WTC11 (cell line): Measurements from ENCODE around the gene ASTN1. TPM values are rescaled to one million over a fixed set of nuclear protein-coding genes. Genes with fewer than 3 reads are reported as not detected.

Experiments used
- ATAC-seq: fragments of 200-7000 bp; cut with Tn5 transposase; 2 replicates; pipeline ENCODE4 v1.10.0; 2021; ENCODE audit warnings: mild to moderate bottlenecking, moderate library complexity
- CTCF ChIA-PET: fragments of 300-600 bp; sonication (Branson Sonifier 250); formaldehyde crosslinking; loops from one replicate; lab custom pipeline; 2021; ENCODE audit warnings: antibody characterized with exemption; lab: Charles Lee
- POLR2A ChIA-PET: fragments of 350-600 bp; sonication (Branson Sonifier 250); formaldehyde crosslinking; loops from one replicate; lab custom pipeline; 2021; ENCODE audit warnings: antibody characterized with exemption; lab: Charles Lee
- DNase-seq: peaks from one replicate; pipeline ENCODE4 v3.0.0; 2021; ENCODE audit warnings: low spot score
- H3K27ac Mint-ChIP-seq: 2 replicates; pipeline ENCODE4 v1.8.0; 2021; ENCODE audit warnings: mixed read lengths
- H3K27me3 Mint-ChIP-seq: 2 replicates; pipeline ENCODE4 v1.8.0; 2021; ENCODE audit warnings: low read depth, mild to moderate bottlenecking, moderate library complexity, mixed read lengths
- H3K36me3 Mint-ChIP-seq: 2 replicates; pipeline ENCODE4 v1.8.0; 2021; ENCODE audit warnings: mixed read lengths
- H3K4me1 Mint-ChIP-seq: 2 replicates; pipeline ENCODE4 v1.8.0; 2022; ENCODE audit warnings: mixed read lengths
- H3K4me3 Mint-ChIP-seq: 2 replicates; pipeline ENCODE4 v1.8.0; 2021; ENCODE audit warnings: mild to moderate bottlenecking, moderate library complexity, mixed read lengths
- H3K9me3 Mint-ChIP-seq: 2 replicates; pipeline ENCODE4 v1.8.0; 2021; ENCODE audit warnings: mixed read lengths
- ATF1 ChIP-seq: sonication (generic); formaldehyde crosslinking; IDR thresholded peaks from 2 replicates; pipeline ENCODE4 v1.8.1; 2023; ENCODE audit warnings: mild to moderate bottlenecking, moderate library complexity, missing genetic modification reagents
- CDX4 ChIP-seq: fragments of 250-450 bp; sonication (Bioruptor Pico); IDR thresholded peaks from 2 replicates; pipeline ENCODE4 v1.9.0; 2021; ENCODE audit warnings: moderate library complexity, mild to moderate bottlenecking, inconsistent platforms, borderline replicate concordance
- CREB1 ChIP-seq: sonication (generic); formaldehyde crosslinking; IDR thresholded peaks from 2 replicates; pipeline ENCODE4 v1.8.0; 2023; ENCODE audit warnings: mild to moderate bottlenecking, missing genetic modification reagents
- ERG ChIP-seq: fragments of 250-450 bp; sonication (Bioruptor Pico); IDR thresholded peaks from 2 replicates; pipeline ENCODE4 v1.8.0; 2021; ENCODE audit warnings: mild to moderate bottlenecking
- ETV6 ChIP-seq: sonication (generic); formaldehyde crosslinking; IDR thresholded peaks from 2 replicates; pipeline ENCODE4 v1.8.1; 2022; ENCODE audit warnings: mild to moderate bottlenecking, missing genetic modification reagents
- FOXK1 ChIP-seq: sonication (generic); formaldehyde crosslinking; IDR thresholded peaks from 2 replicates; pipeline ENCODE4 v1.8.0; 2022; ENCODE audit warnings: mild to moderate bottlenecking, moderate library complexity, missing genetic modification reagents
- FOXP1 ChIP-seq: sonication (generic); formaldehyde crosslinking; IDR thresholded peaks from 2 replicates; pipeline ENCODE4 v1.8.0; 2022; ENCODE audit warnings: missing genetic modification reagents, mild to moderate bottlenecking, moderate library complexity, borderline replicate concordance
- FOXP4 ChIP-seq: sonication (generic); formaldehyde crosslinking; IDR thresholded peaks from 2 replicates; pipeline ENCODE4 v1.8.0; 2022; ENCODE audit warnings: mild to moderate bottlenecking, missing genetic modification reagents
- HMGA2 ChIP-seq: fragments of 250-450 bp; sonication (Bioruptor Pico); IDR thresholded peaks from 2 replicates; pipeline ENCODE4 v1.4.0; 2021; ENCODE audit warnings: mild to moderate bottlenecking, moderate library complexity
- MXD4 ChIP-seq: fragments of 250-450 bp; sonication (Bioruptor Pico); IDR thresholded peaks from 2 replicates; pipeline ENCODE4 v1.8.0; 2021; ENCODE audit warnings: mild to moderate bottlenecking, moderate library complexity, borderline replicate concordance
- NFATC4 ChIP-seq: fragments of 250-450 bp; sonication (Bioruptor Pico); IDR thresholded peaks from 2 replicates; pipeline ENCODE4 v1.9.0; 2021; ENCODE audit warnings: mild to moderate bottlenecking
- NFE2L1 ChIP-seq: sonication (generic); formaldehyde crosslinking; IDR thresholded peaks from 2 replicates; pipeline ENCODE4 v1.8.1; 2023; ENCODE audit warnings: missing genetic modification reagents
- NR3C1 ChIP-seq: sonication (generic); formaldehyde crosslinking; conservative IDR thresholded peaks from 2 replicates; pipeline ENCODE4 v1.8.1; 2023; ENCODE audit warnings: low read depth, mild to moderate bottlenecking, missing genetic modification reagents
- RELA ChIP-seq: sonication (generic); formaldehyde crosslinking; IDR thresholded peaks from 2 replicates; pipeline ENCODE4 v1.8.1; 2022; ENCODE audit warnings: missing genetic modification reagents, mild to moderate bottlenecking, borderline replicate concordance
- RORB ChIP-seq: fragments of 250-450 bp; sonication (Bioruptor Pico); IDR thresholded peaks from 2 replicates; pipeline ENCODE4 v1.9.0; 2021; ENCODE audit warnings: mild to moderate bottlenecking
- SMAD4 ChIP-seq: sonication (generic); formaldehyde crosslinking; IDR thresholded peaks from 2 replicates; pipeline ENCODE4 v1.8.0; 2022; ENCODE audit warnings: mild to moderate bottlenecking, missing genetic modification reagents
- TCF7 ChIP-seq: sonication (generic); formaldehyde crosslinking; IDR thresholded peaks from 2 replicates; pipeline ENCODE4 v1.8.0; 2022; ENCODE audit warnings: mild to moderate bottlenecking, low read depth, missing genetic modification reagents, moderate library complexity
- TEAD1 ChIP-seq: sonication (generic); formaldehyde crosslinking; IDR thresholded peaks from 2 replicates; pipeline ENCODE4 v1.8.0; 2022; ENCODE audit warnings: mild to moderate bottlenecking, missing genetic modification reagents
- USF1 ChIP-seq: sonication (generic); formaldehyde crosslinking; IDR thresholded peaks from 2 replicates; pipeline ENCODE4 v1.8.0; 2022; ENCODE audit warnings: mild to moderate bottlenecking, missing genetic modification reagents
- ZMAT4 ChIP-seq: fragments of 250-450 bp; sonication (Bioruptor Pico); IDR thresholded peaks from 2 replicates; pipeline ENCODE4 v1.9.0; 2021; ENCODE audit warnings: mild to moderate bottlenecking
- ZNF121 ChIP-seq: sonication (generic); formaldehyde crosslinking; IDR thresholded peaks from 2 replicates; pipeline ENCODE4 v1.8.0; 2023; ENCODE audit warnings: missing genetic modification reagents
- ZNF138 ChIP-seq: sonication (generic); formaldehyde crosslinking; conservative IDR thresholded peaks from 2 replicates; pipeline ENCODE4 v1.8.1; 2022; ENCODE audit warnings: mild to moderate bottlenecking, moderate library complexity, missing genetic modification reagents
- ZNF317 ChIP-seq: sonication (generic); formaldehyde crosslinking; IDR thresholded peaks from 2 replicates; pipeline ENCODE4 v1.8.1; 2023; ENCODE audit warnings: low read depth, mild to moderate bottlenecking, moderate library complexity, missing genetic modification reagents, borderline replicate concordance
- ZNF416 ChIP-seq: fragments of 250-450 bp; sonication (Bioruptor Pico); IDR thresholded peaks from 2 replicates; pipeline ENCODE4 v1.9.0; 2021; ENCODE audit warnings: mild to moderate bottlenecking, inconsistent platforms
- ZSCAN18 ChIP-seq: fragments of 250-450 bp; sonication (Bioruptor Pico); IDR thresholded peaks from 2 replicates; pipeline ENCODE4 v2.1.2; 2022; ENCODE audit warnings: mild to moderate bottlenecking, moderate library complexity
- total RNA-seq: library from RNA; stranded (reverse); gene quantifications from 3 replicates; pipeline ENCODE4 v1.2.3, GENCODE V29; 2021

ASTN1 gene
- total RNA-seq, 1 experiment from 2014 or later = 3.4 TPM

GRCh38 chr1:176976225-176976624 lies 188.3 kb downstream of the ASTN1 start:
- Mint-ChIP-seq H3K9me3 (no peaks in the 10 kb centered on the region), H3K27me3 (no peaks in the 10 kb centered on the region), H3K27ac (no peak overlapping the region), H3K36me3 (no peaks in the 10 kb centered on the region)
- CTCF ChIA-PET = interaction anchor here (0.9 to 2.0 kb wide), 3 partner anchors 27 to 206 kb away, joined by 3 to 6 read pairs (median 5); no protein-coding TSS in a partner anchor
- ATAC-seq (no peak), DNase-seq (no peak)
- TF ChIP-seq FOXK1 = no peak
- no peak for TF ChIP-seq ZNF317 (CRISPR knock-in tag)
- no peak for TF ChIP-seq ETV6
- TF ChIP-seq USF1 = no peak
- no peak for TF ChIP-seq CREB1 (CRISPR knock-in tag)
- no peak for TF ChIP-seq NFE2L1 (CRISPR knock-in tag)
- TF ChIP-seq SMAD4 (CRISPR knock-in tag) = no peak
- no peak for TF ChIP-seq RELA
- TF ChIP-seq, all 79 proteins: peak for 0
- POLR2A ChIA-PET = no interaction called here
- Mint-ChIP-seq H3K4me1 (no peaks in the 10 kb centered on the region), H3K4me3 (no peak overlapping the region)

- ATAC-seq (no peak), DNase-seq (no peak)
- Mint-ChIP-seq H3K36me3 (no peaks in the 10 kb centered on the region), H3K4me1 (no peaks in the 10 kb centered on the region; the same call in 1 of the 2 replicates), H3K9me3 (no peaks in the 10 kb centered on the region), H3K27me3 (no peaks in the 10 kb centered on the region), H3K4me3 (no peak overlapping the region), H3K27ac (no peak overlapping the region)
- no peak for TF ChIP-seq ZNF121 (CRISPR knock-in tag)
- TF ChIP-seq ZMAT4 (CRISPR knock-in tag) = no peak
- TF ChIP-seq CDX4 (CRISPR knock-in tag) = no peak
- no peak for TF ChIP-seq ZSCAN18 (CRISPR knock-in tag)
- TF ChIP-seq ZNF416 (CRISPR knock-in tag) = no peak
- TF ChIP-seq NR3C1 (CRISPR knock-in tag) = no peak
- TF ChIP-seq FOXP4 (CRISPR knock-in tag) = no peak
- POLR2A ChIA-PET = no interaction called here
- CTCF ChIA-PET = interaction anchor here (1.3 kb wide), 1 partner anchor 16 kb away, joined by 5 read pairs; no protein-coding TSS in a partner anchor
Observed at GRCh38 chr1:176964687-176965086, 199.8 kb downstream of the ASTN1 start.

- no peak for DNase-seq
- ChIA-PET POLR2A (no interaction called here), CTCF (interaction anchor here (1.3 kb wide), 1 partner anchor 14 kb away, joined by 5 read pairs; no protein-coding TSS in a partner anchor)
- no peaks in the 10 kb centered on the region for H3K36me3 Mint-ChIP-seq
- no peak for ATAC-seq
- H3K9me3 Mint-ChIP-seq = no peaks in the 10 kb centered on the region
- H3K27ac Mint-ChIP-seq = no peak overlapping the region
- H3K4me3 Mint-ChIP-seq = no peak overlapping the region
- no peaks in the 10 kb centered on the region for H3K27me3 Mint-ChIP-seq
- peaks cover 11% of the 10 kb centered on the region for H3K4me1 Mint-ChIP-seq
- TF ChIP-seq ZNF138 = no peak
- TF ChIP-seq MXD4 = no peak
- TF ChIP-seq NFATC4 (CRISPR knock-in tag) = no peak
- no peak for TF ChIP-seq HMGA2 (CRISPR knock-in tag)
- no peak for TF ChIP-seq CREB1 (CRISPR knock-in tag)
- no peak for TF ChIP-seq SMAD4 (CRISPR knock-in tag)
- TF ChIP-seq ERG (CRISPR knock-in tag) = no peak
- no peak for TF ChIP-seq FOXP1 (CRISPR knock-in tag)
- no peak for TF ChIP-seq RORB (CRISPR knock-in tag)
- no peak for TF ChIP-seq ATF1 (CRISPR knock-in tag)
- TF ChIP-seq CDX4 (CRISPR knock-in tag) = no peak
- no peak for TF ChIP-seq TCF7 (CRISPR knock-in tag)
- no peak for TF ChIP-seq TEAD1 (CRISPR knock-in tag)
Observed at GRCh38 chr1:176963181-176963580, 201.3 kb downstream of the ASTN1 start.
